Measurements from ENCODE around the gene PLEKHA8.

Gene PLEKHA8

DNA sequence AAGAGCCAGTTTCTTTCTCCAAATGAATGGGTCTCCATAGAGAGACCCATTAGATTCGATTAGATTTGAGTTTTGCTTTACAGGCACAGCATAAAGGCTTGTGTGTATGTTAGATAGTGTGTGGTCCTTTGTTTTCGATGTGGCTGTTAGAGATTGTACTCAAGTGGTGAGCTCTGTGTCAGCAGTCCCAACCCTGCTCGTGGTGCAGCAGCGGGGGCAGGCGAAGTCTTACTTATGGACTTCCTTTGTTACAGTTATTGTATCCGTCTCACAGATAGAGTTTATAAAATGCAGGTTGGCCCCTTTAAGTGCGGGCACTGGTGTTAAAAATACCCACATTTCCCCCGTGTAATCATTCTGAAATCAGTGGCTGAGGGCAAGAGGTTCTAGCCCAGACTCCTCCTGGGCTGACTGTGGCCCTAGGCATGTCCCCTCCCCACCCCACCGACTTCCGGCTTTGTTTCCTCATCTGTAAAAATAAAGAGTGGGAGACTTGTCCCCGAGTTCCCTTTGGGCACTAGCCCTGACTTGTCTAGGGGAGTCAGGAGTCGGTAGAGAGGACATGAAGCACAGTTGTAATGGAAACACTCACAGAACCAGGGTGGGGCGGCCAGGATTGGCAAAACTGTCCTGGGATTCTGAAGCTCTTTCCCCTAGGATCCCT lies 135.2 kb downstream of the PLEKHA8 start:
- TF ChIP-seq, protein P1, sequence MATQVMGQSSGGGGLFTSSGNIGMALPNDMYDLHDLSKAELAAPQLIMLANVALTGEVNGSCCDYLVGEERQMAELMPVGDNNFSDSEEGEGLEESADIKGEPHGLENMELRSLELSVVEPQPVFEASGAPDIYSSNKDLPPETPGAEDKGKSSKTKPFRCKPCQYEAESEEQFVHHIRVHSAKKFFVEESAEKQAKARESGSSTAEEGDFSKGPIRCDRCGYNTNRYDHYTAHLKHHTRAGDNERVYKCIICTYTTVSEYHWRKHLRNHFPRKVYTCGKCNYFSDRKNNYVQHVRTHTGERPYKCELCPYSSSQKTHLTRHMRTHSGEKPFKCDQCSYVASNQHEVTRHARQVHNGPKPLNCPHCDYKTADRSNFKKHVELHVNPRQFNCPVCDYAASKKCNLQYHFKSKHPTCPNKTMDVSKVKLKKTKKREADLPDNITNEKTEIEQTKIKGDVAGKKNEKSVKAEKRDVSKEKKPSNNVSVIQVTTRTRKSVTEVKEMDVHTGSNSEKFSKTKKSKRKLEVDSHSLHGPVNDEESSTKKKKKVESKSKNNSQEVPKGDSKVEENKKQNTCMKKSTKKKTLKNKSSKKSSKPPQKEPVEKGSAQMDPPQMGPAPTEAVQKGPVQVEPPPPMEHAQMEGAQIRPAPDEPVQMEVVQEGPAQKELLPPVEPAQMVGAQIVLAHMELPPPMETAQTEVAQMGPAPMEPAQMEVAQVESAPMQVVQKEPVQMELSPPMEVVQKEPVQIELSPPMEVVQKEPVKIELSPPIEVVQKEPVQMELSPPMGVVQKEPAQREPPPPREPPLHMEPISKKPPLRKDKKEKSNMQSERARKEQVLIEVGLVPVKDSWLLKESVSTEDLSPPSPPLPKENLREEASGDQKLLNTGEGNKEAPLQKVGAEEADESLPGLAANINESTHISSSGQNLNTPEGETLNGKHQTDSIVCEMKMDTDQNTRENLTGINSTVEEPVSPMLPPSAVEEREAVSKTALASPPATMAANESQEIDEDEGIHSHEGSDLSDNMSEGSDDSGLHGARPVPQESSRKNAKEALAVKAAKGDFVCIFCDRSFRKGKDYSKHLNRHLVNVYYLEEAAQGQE (IDR thresholded peaks at IDR 0.05; ENCODE audit: insufficient read depth in 1 of 2, low read depth in 2 of 2, low read length in 2 of 2): no peak
- TF ChIP-seq FOXP2 (optimal IDR thresholded peaks at IDR 0.05; ENCODE audit: borderline replicate concordance, extremely low read depth, extremely low read length, insufficient read depth): no peak
- TF ChIP-seq TAF1 (IDR thresholded peaks at IDR 0.05; ENCODE audit: borderline replicate concordance, insufficient read depth, low read length): no peak
- TF ChIP-seq POLR2AphosphoS5 (IDR thresholded peaks at IDR 0.05; ENCODE audit: low read depth, low read length): no peak
- TF ChIP-seq SIN3A (IDR thresholded peaks at IDR 0.05; ENCODE audit: borderline replicate concordance, insufficient read depth, low read length): no peak

DNA sequence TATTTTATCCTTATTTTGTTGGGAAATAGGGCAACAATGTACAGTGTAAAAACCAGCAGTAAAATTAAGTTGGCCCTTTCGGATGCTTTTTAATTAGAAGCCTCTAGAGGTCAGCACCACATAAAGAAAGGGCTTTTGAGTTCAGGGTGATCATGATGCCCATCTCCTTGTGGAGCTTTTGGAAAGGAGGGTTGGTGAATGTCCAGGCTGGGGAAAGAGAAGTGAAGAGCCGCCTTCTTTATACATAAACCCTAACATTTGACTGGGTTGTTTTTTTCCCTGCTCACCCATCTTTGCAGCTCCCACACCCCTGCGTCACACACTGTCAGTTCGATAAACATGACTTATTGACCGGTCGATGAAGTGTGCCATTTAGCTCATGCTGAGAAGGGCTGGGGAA lies 136.4 kb downstream of the PLEKHA8 start:
- TF ChIP-seq POLR2AphosphoS5 (IDR thresholded peaks at IDR 0.05; ENCODE audit: low read depth, low read length): no peak
- TF ChIP-seq, protein P1 (IDR thresholded peaks at IDR 0.05; ENCODE audit: insufficient read depth in 1 of 2, low read depth in 2 of 2, low read length in 2 of 2): no peak
- no peak for TF ChIP-seq TAF1 (IDR thresholded peaks at IDR 0.05; ENCODE audit: borderline replicate concordance, insufficient read depth, low read length)
- TF ChIP-seq SIN3A (IDR thresholded peaks at IDR 0.05; ENCODE audit: borderline replicate concordance, insufficient read depth, low read length): no peak
- TF ChIP-seq FOXP2 (optimal IDR thresholded peaks at IDR 0.05; ENCODE audit: borderline replicate concordance, extremely low read depth, extremely low read length, insufficient read depth): no peak

DNA sequence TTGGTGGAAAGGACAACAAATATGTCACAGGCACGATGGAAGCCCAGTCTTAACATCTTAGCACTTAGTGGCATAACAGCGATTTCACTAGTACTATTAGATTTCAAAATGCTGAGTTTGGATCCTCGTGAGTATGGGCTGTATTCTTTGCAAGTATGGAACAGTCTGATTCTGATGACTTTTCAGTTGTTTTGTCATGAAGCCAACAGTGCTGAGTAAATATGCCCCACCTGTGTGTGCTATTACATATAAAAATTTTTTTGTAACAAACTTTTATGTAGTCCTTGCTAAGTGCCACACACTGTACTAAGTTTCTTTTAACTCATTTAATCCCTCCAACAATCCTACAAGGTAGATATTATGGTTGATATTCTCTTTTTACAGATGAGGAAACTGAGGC lies 137.4 kb downstream of the PLEKHA8 start:
- TF ChIP-seq, protein P1 (IDR thresholded peaks at IDR 0.05; ENCODE audit: insufficient read depth in 1 of 2, low read depth in 2 of 2, low read length in 2 of 2): no peak
- TF ChIP-seq SIN3A (IDR thresholded peaks at IDR 0.05; ENCODE audit: borderline replicate concordance, insufficient read depth, low read length) (no peak), FOXP2 (optimal IDR thresholded peaks at IDR 0.05; ENCODE audit: borderline replicate concordance, extremely low read depth, extremely low read length, insufficient read depth) (no peak), POLR2AphosphoS5 (IDR thresholded peaks at IDR 0.05; ENCODE audit: low read depth, low read length) (no peak), TAF1 (IDR thresholded peaks at IDR 0.05; ENCODE audit: borderline replicate concordance, insufficient read depth, low read length) (no peak)

DNA sequence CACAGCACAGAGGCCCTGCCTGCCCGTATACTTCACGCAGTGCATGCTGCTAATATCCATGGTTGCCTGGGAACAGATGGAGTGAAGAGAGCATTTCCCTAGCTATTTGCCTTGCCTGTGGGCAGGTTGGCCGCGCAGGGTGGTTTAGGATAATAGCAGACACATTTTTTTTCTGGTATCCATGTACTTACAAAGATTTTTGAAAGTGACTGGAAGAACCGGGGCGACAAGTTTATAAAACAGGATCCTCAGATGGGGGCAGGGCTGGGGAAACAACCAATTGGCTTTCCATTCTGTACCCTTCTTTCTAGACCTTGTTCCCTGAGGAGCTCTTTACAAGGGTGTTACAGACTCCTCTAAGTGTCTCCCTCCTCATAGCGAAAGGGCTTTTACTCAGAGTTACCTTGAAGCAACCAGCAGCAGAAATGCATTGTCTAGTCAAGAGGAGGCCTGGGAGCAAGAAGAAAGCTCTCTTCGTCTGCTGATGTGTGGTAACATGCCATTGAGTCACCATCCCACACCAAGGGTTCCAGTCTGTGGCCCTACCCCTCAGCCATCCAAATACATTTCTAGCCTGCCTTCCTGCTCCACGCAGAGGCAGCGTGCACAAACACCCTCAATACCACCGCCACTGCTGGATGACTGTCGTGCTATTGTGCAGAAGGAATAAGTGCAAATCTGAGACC lies 138.1 kb downstream of the PLEKHA8 start:
- TF ChIP-seq FOXP2 (optimal IDR thresholded peaks at IDR 0.05; ENCODE audit: borderline replicate concordance, extremely low read depth, extremely low read length, insufficient read depth) (no peak), POLR2AphosphoS5 (IDR thresholded peaks at IDR 0.05; ENCODE audit: low read depth, low read length) (no peak), TAF1 (IDR thresholded peaks at IDR 0.05; ENCODE audit: borderline replicate concordance, insufficient read depth, low read length) (no peak), SIN3A (IDR thresholded peaks at IDR 0.05; ENCODE audit: borderline replicate concordance, insufficient read depth, low read length) (no peak)
- TF ChIP-seq, protein P1 (IDR thresholded peaks at IDR 0.05; ENCODE audit: insufficient read depth in 1 of 2, low read depth in 2 of 2, low read length in 2 of 2): no peak
